Ovary (tissue), 9 donors: ENCODE data around the gene DSCAM. TPM values are rescaled to one million over a fixed set of nuclear protein-coding genes. Genes with fewer than 3 reads are reported as not detected.

ENCODE experiments used
- DNase-seq, 5 donors: peaks; one replicate each; pipeline ENCODE4 v3.0.0-alpha.2; 2019 to 2020
- H3K27ac ChIP-seq, 2 donors: fragments of 200-600 bp; one replicate each; pipeline versions ENCODE4 v1.5.1 to v1.8.0; 2019 to 2022
- H3K27me3 ChIP-seq: fragments of 200-600 bp; one replicate; pipeline ENCODE4 v1.8.0; 2022
- H3K36me3 ChIP-seq: fragments of 200-600 bp; sonication (generic); one replicate; pipeline ENCODE4 v1.5.1; 2019
- H3K4me1 ChIP-seq: one replicate; pipeline ENCODE4 v1.8.1; 2013; ENCODE audit warnings: mild to moderate bottlenecking, moderate library complexity; ENCODE audit not compliant: insufficient read depth
- H3K4me3 ChIP-seq: fragments of 200-600 bp; sonication (generic); one replicate; pipeline ENCODE4 v1.5.1; 2017
- H3K9me3 ChIP-seq, 2 donors: fragments of 200-600 bp in 1 of 2; sonication (generic) in 1 of 2; one replicate each; pipeline versions ENCODE4 v1.5.1 to v1.8.1; 2013 to 2019; ENCODE audit warnings: mild to moderate bottlenecking in 1 of 2, moderate library complexity in 1 of 2
- EP300 ChIP-seq: sonication (generic); formaldehyde crosslinking; IDR thresholded peaks from one replicate; pipeline ENCODE4 v1.6.1; 2017; ENCODE audit warnings: antibody characterized with exemption
- POLR2A ChIP-seq: fragments of 450-650 bp; IDR thresholded peaks from one replicate; pipeline ENCODE4 v1.6.1; 2017; ENCODE audit warnings: antibody characterized with exemption, mild to moderate bottlenecking, moderate library complexity
- WGBS, 3 donors: extraction: QIAGEN DNeasy Blood & Tissue Kit in 1 of 3; methylation state at CpG; one replicate each; pipeline versions ENCODE4 v1.1.5 to v1.1.7; 2013 to 2017; 5-methylcytosine and 5-hydroxymethylcytosine counted together
- intact Hi-C, 4 donors: fragments of 100-400 bp; cut with DNase I; formaldehyde crosslinking; loops; one replicate each; pipeline versions ENCODE4 v1.11.0 to v1.15.1; 2022 to 2023
- polyA plus RNA-seq, 2 donors: library from polyadenylated mRNA; stranded (reverse); fragments of 200-250 nt in 1 of 2; fragments of 350-450 nt in 1 of 2; fragmentation: Illumina TruSeq in 1 of 2; extraction: RNeasy Lipid Tissue Mini Kit (QIAGEN cat#74804) in 1 of 2; gene quantifications; one replicate each; pipeline ENCODE4 v1.2.3, GENCODE V29; 2013 to 2014
- total RNA-seq, 7 donors: library from RNA; depleted of rRNA in 2 of 7; stranded (reverse); fragments of >200 nt in 2 of 7; fragmentation: NEBNext Ultra II Directional in 3 of 7; extraction: Animal tissue kit (Norgen Biotek cat#: 25700) in 3 of 7; gene quantifications; one replicate each; pipeline versions ENCODE4 v1.1.0 to v1.2.4, GENCODE V29; 2016 to 2023
- TF ChIP-seq, protein P1 (sequence below), 3 donors: fragments of 450-650 bp in 2 of 3; fragments of 200-600 bp in 1 of 3; IDR thresholded peaks; one replicate each; pipeline versions ENCODE4 v1.5.1 to v1.8.0; 2016 to 2022; ENCODE audit warnings: antibody characterized with exemption in 3 of 3, mild to moderate bottlenecking in 1 of 3
- donor health status: DM: no; HTN: no; CAD: no; lungs with moderate emphysema.
- donor health status: DM: no; HTN: no; CAD: no.
- donor health status: Bipolar disorder and iron deficiency.
- donor health status: DM: yes; HTN: yes; CAD: no.
- donor health status: DM: no; HTN: no; CAD: no.
- donor health status: DM: yes; HTN: yes; CAD: no.

The DSCAM gene
- total and polyA plus RNA-seq, 9 donors: under 0.01 to 0.12 (median 0.04) TPM; not detected in 5

DNA sequence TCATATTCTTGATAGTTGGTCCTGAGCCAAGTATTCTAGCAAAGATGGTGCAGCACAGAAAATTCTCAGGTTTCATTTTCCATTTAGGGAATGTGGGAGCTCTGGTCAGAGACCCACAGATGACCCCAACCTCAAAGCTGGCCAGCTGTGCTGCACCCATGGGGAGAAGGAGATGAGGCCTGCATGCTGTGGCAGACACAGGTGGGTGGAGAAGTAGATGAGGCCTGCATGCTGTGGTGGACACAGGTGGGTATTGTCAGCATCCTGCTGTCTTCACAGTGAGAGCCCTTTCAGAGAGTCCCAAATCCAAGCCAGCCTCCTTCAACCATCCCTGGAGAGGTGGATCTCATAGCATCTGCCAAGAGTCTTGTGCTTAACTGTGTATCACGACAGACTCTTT, 77.7 kb downstream of the DSCAM start:
- TF ChIP-seq POLR2A (no peak), EP300 (no peak)
- TF ChIP-seq, protein P1, sequence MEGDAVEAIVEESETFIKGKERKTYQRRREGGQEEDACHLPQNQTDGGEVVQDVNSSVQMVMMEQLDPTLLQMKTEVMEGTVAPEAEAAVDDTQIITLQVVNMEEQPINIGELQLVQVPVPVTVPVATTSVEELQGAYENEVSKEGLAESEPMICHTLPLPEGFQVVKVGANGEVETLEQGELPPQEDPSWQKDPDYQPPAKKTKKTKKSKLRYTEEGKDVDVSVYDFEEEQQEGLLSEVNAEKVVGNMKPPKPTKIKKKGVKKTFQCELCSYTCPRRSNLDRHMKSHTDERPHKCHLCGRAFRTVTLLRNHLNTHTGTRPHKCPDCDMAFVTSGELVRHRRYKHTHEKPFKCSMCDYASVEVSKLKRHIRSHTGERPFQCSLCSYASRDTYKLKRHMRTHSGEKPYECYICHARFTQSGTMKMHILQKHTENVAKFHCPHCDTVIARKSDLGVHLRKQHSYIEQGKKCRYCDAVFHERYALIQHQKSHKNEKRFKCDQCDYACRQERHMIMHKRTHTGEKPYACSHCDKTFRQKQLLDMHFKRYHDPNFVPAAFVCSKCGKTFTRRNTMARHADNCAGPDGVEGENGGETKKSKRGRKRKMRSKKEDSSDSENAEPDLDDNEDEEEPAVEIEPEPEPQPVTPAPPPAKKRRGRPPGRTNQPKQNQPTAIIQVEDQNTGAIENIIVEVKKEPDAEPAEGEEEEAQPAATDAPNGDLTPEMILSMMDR (IDR thresholded peaks at IDR 0.05): no peak
- Histone ChIP-seq H3K4me3 (no peak overlapping the region), H3K4me1 (no peaks in the 10 kb centered on the region), H3K27me3 (no peaks in the 10 kb centered on the region), H3K36me3 (no peaks in the 10 kb centered on the region), H3K9me3 (no peaks in the 10 kb centered on the region), H3K27ac (no peak overlapping the region)
- WGBS, 3 donors: 64 to 80% (median 72%) methylated on average over 1 of the region's 1 CpG
- DNase-seq: no peak
- intact Hi-C loops: no loop called here

GRCh38 chr21:40768056-40768455, 78.9 kb downstream of the DSCAM start:
- WGBS, 3 donors: 53 to 71% (median 67%) methylated on average over 2 of the region's 2 CpGs
- no peak for DNase-seq
- H3K27me3 ChIP-seq: no peaks in the 10 kb centered on the region
- no peak overlapping the region for H3K4me3 ChIP-seq
- intact Hi-C loops: no loop called here
- no peaks in the 10 kb centered on the region for H3K9me3 ChIP-seq
- TF ChIP-seq EP300 (no peak), POLR2A (no peak)
- TF ChIP-seq, protein P1 (IDR thresholded peaks at IDR 0.05): no peak
- no peak overlapping the region for H3K27ac ChIP-seq
- H3K36me3 ChIP-seq: no peaks in the 10 kb centered on the region
- H3K4me1 ChIP-seq: no peaks in the 10 kb centered on the region

DNA sequence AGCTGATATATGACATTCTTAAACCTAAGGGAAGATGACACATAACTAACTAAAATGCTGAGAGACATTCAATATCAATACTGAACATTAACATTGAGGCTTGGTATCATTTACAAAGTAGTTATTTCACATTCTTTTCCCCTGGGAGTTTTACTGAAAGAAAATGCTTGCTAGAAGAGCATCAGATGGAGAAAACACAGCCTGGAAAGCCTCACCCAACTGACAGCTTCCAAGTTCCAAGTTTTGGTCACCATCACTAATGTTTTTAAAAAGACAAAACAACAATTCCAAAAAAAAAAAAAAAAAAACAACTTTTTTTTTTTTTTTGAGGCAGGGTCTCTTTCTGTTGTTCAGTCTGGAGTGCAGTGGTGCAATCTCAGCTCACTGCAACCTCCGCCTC, 80.6 kb downstream of the DSCAM start:
- intact Hi-C loops: no loop called here
- Histone ChIP-seq H3K4me3 (no peak overlapping the region), H3K27ac (no peak overlapping the region), H3K27me3 (no peaks in the 10 kb centered on the region), H3K4me1 (no peaks in the 10 kb centered on the region), H3K36me3 (no peaks in the 10 kb centered on the region), H3K9me3 (no peaks in the 10 kb centered on the region)
- no peak for DNase-seq
- TF ChIP-seq POLR2A (no peak), EP300 (no peak)
- TF ChIP-seq, protein P1 (IDR thresholded peaks at IDR 0.05): no peak
- 80 to 88% (median 82%) methylated on average over 1 of the region's 1 CpG for WGBS, 3 donors

DNA sequence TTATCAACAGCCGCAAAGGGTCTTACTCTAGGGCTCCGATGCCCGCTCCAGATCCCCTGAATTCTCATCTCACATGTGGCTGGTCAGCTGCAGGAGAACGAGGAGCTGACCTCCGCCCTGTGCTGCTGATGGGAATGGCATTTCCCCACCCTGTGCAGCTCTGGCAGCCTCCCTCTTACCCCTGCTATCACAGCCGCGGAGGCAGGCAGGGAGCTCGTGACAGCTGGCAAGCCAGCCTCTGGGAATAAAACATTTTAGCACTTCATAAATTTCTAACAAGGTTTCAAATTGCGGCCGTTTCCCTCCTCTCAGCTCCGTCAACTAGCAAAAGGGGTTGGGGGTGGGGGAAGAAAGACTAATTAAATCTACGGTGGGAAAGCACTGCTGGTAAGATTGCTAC, 81.1 kb downstream of the DSCAM start:
- no peaks in the 10 kb centered on the region for H3K9me3 ChIP-seq
- no peaks in the 10 kb centered on the region for H3K27me3 ChIP-seq
- TF ChIP-seq POLR2A: no peak
- TF ChIP-seq EP300: no peak
- TF ChIP-seq, protein P1 (IDR thresholded peaks at IDR 0.05): no peak
- no peak overlapping the region for H3K4me3 ChIP-seq
- 9 to 18% (median 12%) methylated on average over 12 of the region's 12 CpGs for WGBS, 3 donors
- DNase-seq: no peak
- no peak overlapping the region for H3K27ac ChIP-seq
- H3K4me1 ChIP-seq: no peaks in the 10 kb centered on the region
- H3K36me3 ChIP-seq: no peaks in the 10 kb centered on the region
- intact Hi-C loops: no loop called here

DNA sequence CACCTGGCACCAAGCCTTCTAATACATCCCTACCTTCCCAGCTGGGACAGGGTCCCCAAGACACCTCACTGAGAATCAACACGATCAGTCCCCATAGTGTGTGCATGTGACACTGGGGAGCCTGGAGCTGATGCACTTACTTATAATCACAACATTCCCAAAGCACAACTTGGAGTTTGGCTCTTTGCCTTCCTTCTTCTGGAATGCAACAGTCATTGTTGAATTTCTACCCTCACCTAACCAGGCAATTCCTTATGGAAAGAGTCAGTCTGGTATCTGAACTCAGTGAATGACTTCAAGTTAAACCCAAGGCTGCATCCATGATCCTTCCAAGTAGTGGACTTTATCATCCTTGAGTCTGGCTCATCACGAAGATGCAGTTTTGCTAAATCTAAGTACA, 86.1 kb downstream of the DSCAM start:
- H3K27ac ChIP-seq: no peak overlapping the region
- WGBS, 3 donors: 26 to 45% (median 42%) methylated on average over 2 of the region's 2 CpGs
- no peaks in the 10 kb centered on the region for H3K4me1 ChIP-seq
- H3K9me3 ChIP-seq: no peaks in the 10 kb centered on the region
- H3K27me3 ChIP-seq: no peaks in the 10 kb centered on the region
- TF ChIP-seq EP300: no peak
- TF ChIP-seq POLR2A: no peak
- TF ChIP-seq, protein P1 (IDR thresholded peaks at IDR 0.05): no peak
- no peaks in the 10 kb centered on the region for H3K36me3 ChIP-seq
- intact Hi-C loops: no loop called here
- no peak for DNase-seq
- no peak overlapping the region for H3K4me3 ChIP-seq
